Measurements from ENCODE around the gene CTNNA1. TPM values are rescaled to one million over a fixed set of nuclear protein-coding genes. Genes with fewer than 3 reads are reported as not detected.

The CTNNA1 gene
- total RNA-seq, 2 experiments from 2014 or later = 34.4 to 38.6 TPM

- ChIA-PET POLR2A (no interaction called here), CTCF (no interaction called here)
- Mint-ChIP-seq H3K36me3 (ENCODE audit: low read depth) (peaks cover 1% of the 10 kb centered on the region), H3K9me3 (no peaks in the 10 kb centered on the region), H3K4me3 (no peak overlapping the region), H3K27me3 (no peaks in the 10 kb centered on the region), H3K27ac (no peak overlapping the region), H3K4me1 (no peaks in the 10 kb centered on the region)
- no peak for DNase-seq
Measured at GRCh38 chr5:138927979-138928378, 174.8 kb downstream of the CTNNA1 start.

- Mint-ChIP-seq H3K36me3 (ENCODE audit: low read depth) (peaks cover 3% of the 10 kb centered on the region), H3K27me3 (no peaks in the 10 kb centered on the region), H3K9me3 (no peaks in the 10 kb centered on the region), H3K27ac (no peak overlapping the region), H3K4me1 (no peaks in the 10 kb centered on the region), H3K4me3 (no peak overlapping the region)
- DNase-seq = no peak
- POLR2A ChIA-PET = no interaction called here
- CTCF ChIA-PET = interaction anchor here (0.6 kb wide), 1 partner anchor 350 kb away, joined by 3 read pairs; no protein-coding TSS in a partner anchor
Measured at GRCh38 chr5:138929571-138929955, 176.3 kb downstream of the CTNNA1 start.

- Mint-ChIP-seq H3K4me3 (no peak overlapping the region), H3K9me3 (no peaks in the 10 kb centered on the region), H3K27me3 (no peaks in the 10 kb centered on the region), H3K36me3 (ENCODE audit: low read depth) (peaks cover 3% of the 10 kb centered on the region), H3K27ac (no peak overlapping the region), H3K4me1 (no peaks in the 10 kb centered on the region)
- POLR2A ChIA-PET = no interaction called here
- CTCF ChIA-PET = interaction anchor here (0.5 kb wide), 1 partner anchor 290 kb away, joined by 3 read pairs; no protein-coding TSS in a partner anchor
- no peak for DNase-seq
Measured at GRCh38 chr5:138930371-138931097, 177.3 kb downstream of the CTNNA1 start.

- Mint-ChIP-seq H3K4me1 (no peaks in the 10 kb centered on the region), H3K9me3 (no peaks in the 10 kb centered on the region), H3K4me3 (no peak overlapping the region), H3K27ac (no peak overlapping the region), H3K36me3 (ENCODE audit: low read depth) (peaks cover 3% of the 10 kb centered on the region), H3K27me3 (no peaks in the 10 kb centered on the region)
- ChIA-PET POLR2A (no interaction called here), CTCF (no interaction called here)
- no peak for DNase-seq
Measured at GRCh38 chr5:138932171-138932810, 179.1 kb downstream of the CTNNA1 start.

- DNase-seq = no peak
- peaks cover 3% of the 10 kb centered on the region for H3K36me3 Mint-ChIP-seq (ENCODE audit: low read depth)
- CTCF ChIA-PET = interaction anchor here (0.6 to 0.7 kb wide), 2 partner anchors 43 to 175 kb away, joined by 3 read pairs; no protein-coding TSS in a partner anchor
- H3K27ac Mint-ChIP-seq = no peak overlapping the region
- H3K27me3 Mint-ChIP-seq = no peaks in the 10 kb centered on the region
- no peaks in the 10 kb centered on the region for H3K9me3 Mint-ChIP-seq
- POLR2A ChIA-PET = no interaction called here
- peaks cover 3% of the 10 kb centered on the region for H3K4me1 Mint-ChIP-seq
- H3K4me3 Mint-ChIP-seq = no peak overlapping the region
Measured at GRCh38 chr5:138933522-138934290, 180.5 kb downstream of the CTNNA1 start.

- peaks cover 7% of the 10 kb centered on the region for H3K4me1 Mint-ChIP-seq
- no peaks in the 10 kb centered on the region for H3K9me3 Mint-ChIP-seq
- no peaks in the 10 kb centered on the region for H3K27me3 Mint-ChIP-seq
- CTCF ChIA-PET = no interaction called here
- H3K27ac Mint-ChIP-seq = no peak overlapping the region
- no peak overlapping the region for H3K4me3 Mint-ChIP-seq
- POLR2A ChIA-PET = no interaction called here
- peaks cover 3% of the 10 kb centered on the region for H3K36me3 Mint-ChIP-seq (ENCODE audit: low read depth)
- no peak for DNase-seq
Measured at GRCh38 chr5:138934971-138935370, 181.7 kb downstream of the CTNNA1 start.

GRCh38 chr5:138935466-138935865 is 182.2 kb downstream of the CTNNA1 start:
- CTCF ChIA-PET = no interaction called here
- no peaks in the 10 kb centered on the region for H3K27me3 Mint-ChIP-seq
- H3K4me1 Mint-ChIP-seq = peaks cover 7% of the 10 kb centered on the region
- peaks cover 3% of the 10 kb centered on the region for H3K36me3 Mint-ChIP-seq (ENCODE audit: low read depth)
- no peaks in the 10 kb centered on the region for H3K9me3 Mint-ChIP-seq
- POLR2A ChIA-PET = no interaction called here
- H3K27ac Mint-ChIP-seq = no peak overlapping the region
- no peak for DNase-seq
- H3K4me3 Mint-ChIP-seq = no peak overlapping the region

GRCh38 chr5:138936225-138936967 is 183.2 kb downstream of the CTNNA1 start:
- Mint-ChIP-seq H3K4me1 (peaks cover 11% of the 10 kb centered on the region), H3K27me3 (no peaks in the 10 kb centered on the region), H3K9me3 (no peaks in the 10 kb centered on the region), H3K27ac (no peak overlapping the region), H3K36me3 (ENCODE audit: low read depth) (peaks cover 3% of the 10 kb centered on the region), H3K4me3 (no peak overlapping the region)
- no peak for DNase-seq
- CTCF ChIA-PET = interaction anchor here (0.9 kb wide), 1 partner anchor 26 kb away, joined by 3 read pairs; no protein-coding TSS in a partner anchor
- POLR2A ChIA-PET = no interaction called here

GRCh38 chr5:138936968-138937345 is 183.7 kb downstream of the CTNNA1 start:
- ChIA-PET POLR2A (no interaction called here), CTCF (no interaction called here)
- H3K27ac Mint-ChIP-seq = no peak overlapping the region
- peaks cover 11% of the 10 kb centered on the region for H3K4me1 Mint-ChIP-seq
- H3K36me3 Mint-ChIP-seq (ENCODE audit: low read depth) = peaks cover 3% of the 10 kb centered on the region
- no peaks in the 10 kb centered on the region for H3K9me3 Mint-ChIP-seq
- DNase-seq = no peak
- H3K27me3 Mint-ChIP-seq = no peaks in the 10 kb centered on the region
- H3K4me3 Mint-ChIP-seq = no peak overlapping the region

GRCh38 chr5:138937392-138938387 is 184.5 kb downstream of the CTNNA1 start:
- Mint-ChIP-seq H3K36me3 (ENCODE audit: low read depth) (peaks cover 3% of the 10 kb centered on the region), H3K4me3 (no peak overlapping the region), H3K27ac (no peak overlapping the region), H3K27me3 (no peaks in the 10 kb centered on the region), H3K9me3 (no peaks in the 10 kb centered on the region), H3K4me1 (peaks cover 11% of the 10 kb centered on the region)
- no peak for DNase-seq
- CTCF ChIA-PET = no interaction called here
- POLR2A ChIA-PET = no interaction called here

GRCh38 chr5:138938526-138938925 is 185.3 kb downstream of the CTNNA1 start:
- Mint-ChIP-seq H3K4me3 (no peak overlapping the region), H3K36me3 (ENCODE audit: low read depth) (no peaks in the 10 kb centered on the region), H3K27me3 (no peaks in the 10 kb centered on the region), H3K4me1 (peaks cover 11% of the 10 kb centered on the region), H3K9me3 (no peaks in the 10 kb centered on the region), H3K27ac (no peak overlapping the region)
- ChIA-PET POLR2A (no interaction called here), CTCF (no interaction called here)
- DNase-seq = no peak

- Mint-ChIP-seq H3K27me3 (no peaks in the 10 kb centered on the region), H3K27ac (no peak overlapping the region), H3K4me1 (peaks cover 11% of the 10 kb centered on the region), H3K9me3 (no peaks in the 10 kb centered on the region), H3K4me3 (no peak overlapping the region), H3K36me3 (ENCODE audit: low read depth) (no peaks in the 10 kb centered on the region)
- ChIA-PET CTCF (interaction anchor here (0.9 kb wide), 1 partner anchor 19 kb away, joined by 3 read pairs; no protein-coding TSS in a partner anchor), POLR2A (no interaction called here)
- no peak for DNase-seq
Measured at GRCh38 chr5:138942066-138942465, 188.8 kb downstream of the CTNNA1 start.

All from activated CD4-positive, alpha-beta T cell treated with anti-CD3 and anti-CD28 coated beads, Interleukin-2, amount 10 ng/mL, durations not matched to agents 7 days and 5 days (primary cell).